Measurements from ENCODE around the gene LAMTOR3.
"Not testable (repeated sequence)": the region's sequence is repeated elsewhere in the genome, so short reads cannot be mapped to it uniquely, and the experiment has no call there.

Gene LAMTOR3

GRCh38 chr4:99833756-99834155 is 60.5 kb downstream of the LAMTOR3 start:
- FAIRE-seq: no peak

GRCh38 chr4:99832758-99833157 is 61.5 kb downstream of the LAMTOR3 start:
- no peak for FAIRE-seq
- no peak for DNase-seq (ENCODE audit: insufficient read length, low spot score)

More at GRCh38 chr4:99833756-99834155, 60.5 kb downstream of the LAMTOR3 start:
- no peak for DNase-seq (ENCODE audit: insufficient read length, low spot score)

GRCh38 chr4:99832321-99832720 is 61.9 kb downstream of the LAMTOR3 start:
- no peak for FAIRE-seq
- no peak for DNase-seq (ENCODE audit: insufficient read length, low spot score)

- DNase-seq (ENCODE audit: insufficient read length, low spot score); FAIRE-seq: not testable (repeated sequence)
Observed at GRCh38 chr4:99830051-99830450, 64.2 kb downstream of the LAMTOR3 start.

GRCh38 chr4:99828477-99828876 is 65.8 kb downstream of the LAMTOR3 start:
- FAIRE-seq (no peak), DNase-seq (ENCODE audit: insufficient read length, low spot score) (no peak)
